Activated naive CD8-positive, alpha-beta T cell treated with anti-CD3 and anti-CD28 coated beads, Interleukin-2, amount 10 ng/mL, durations not matched to agents 7 days and 5 days (primary cell): ENCODE results near the gene TEX10. TPM values are rescaled to one million over a fixed set of nuclear protein-coding genes. Genes with fewer than 3 reads are reported as not detected.
A peak's percentile ranks its signal among the peaks of the same experiment; 100 is the strongest.
"Not testable (repeated sequence)": the region's sequence is repeated elsewhere in the genome, so short reads cannot be mapped to it uniquely, and the experiment has no call there.

Experiments
- ATAC-seq: fragments of 150-1000 bp; cut with Tn5 transposase; one replicate; pipeline ENCODE4 v1.10.0; 2021; ENCODE audit warnings: low read depth, moderate library complexity
- POLR2A ChIA-PET: fragments of 350-600 bp; sonication (Branson Sonifier 250); formaldehyde crosslinking; loops from one replicate; lab custom pipeline; 2021; ENCODE audit warnings: antibody characterized with exemption; lab: Charles Lee
- DNase-seq: peaks from one replicate; pipeline ENCODE4 v3.0.0; 2021
- H3K27ac Mint-ChIP-seq: one replicate; pipeline ENCODE4 v1.8.0; 2022; ENCODE audit warnings: mild to moderate bottlenecking, mixed read lengths
- H3K27me3 Mint-ChIP-seq: one replicate; pipeline ENCODE4 v1.8.0; 2022; ENCODE audit warnings: mild to moderate bottlenecking, moderate library complexity, mixed read lengths
- H3K36me3 Mint-ChIP-seq: one replicate; pipeline ENCODE4 v1.8.0; 2021; ENCODE audit warnings: mild to moderate bottlenecking, mixed read lengths
- H3K4me1 Mint-ChIP-seq: one replicate; pipeline ENCODE4 v1.8.0; 2021; ENCODE audit warnings: mixed read lengths
- H3K4me3 Mint-ChIP-seq: one replicate; pipeline ENCODE4 v1.8.0; 2022; ENCODE audit warnings: mild to moderate bottlenecking, moderate library complexity, mixed read lengths
- H3K9me3 Mint-ChIP-seq: one replicate; pipeline ENCODE4 v1.8.0; 2021; ENCODE audit warnings: mixed read lengths
- total RNA-seq, 2 experiments: library from RNA; stranded (reverse); gene quantifications; one replicate each; pipeline ENCODE4 v1.2.3, GENCODE V29; 2021

The TEX10 gene
- 10 to 100 TPM; 18.6 to 19.8 TPM for total RNA-seq

- ATAC-seq: peak; percentile 87
- H3K9me3 Mint-ChIP-seq: peaks cover 21% of the 10 kb centered on the region
- H3K4me1 Mint-ChIP-seq: peaks cover 41% of the 10 kb centered on the region
- H3K4me3 Mint-ChIP-seq: peak within 1 kb of the TSS; percentile 97
- H3K27ac Mint-ChIP-seq: peak within 1 kb of the TSS; percentile 86
- H3K36me3 Mint-ChIP-seq: peaks cover 23% of the 10 kb centered on the region
- POLR2A ChIA-PET: interaction anchor here (0.6 to 2.6 kb wide), 10 partner anchors 10 to 1180 kb away, joined by 3 to 10 read pairs (median 4); partner anchors contain the start of genes ERP44, INVS, MRPL50 and MSANTD3
- DNase-seq: peak; percentile 91
- H3K27me3 Mint-ChIP-seq: no peaks in the 10 kb centered on the region
Observed at GRCh38 chr9:100352727-100353505, at the start of gene TEX10. TEX10 (minus strand) TSS chr9:100352942; CDS start chr9:100349363, 3,579 bp downstream.

- H3K27ac Mint-ChIP-seq: no peak overlapping the region
- POLR2A ChIA-PET: no interaction called here
- ATAC-seq (no peak), DNase-seq (no peak)
- H3K27me3 Mint-ChIP-seq: peaks cover 19% of the 10 kb centered on the region
- no peaks in the 10 kb centered on the region for H3K36me3 Mint-ChIP-seq
- no peak overlapping the region for H3K4me3 Mint-ChIP-seq
- H3K4me1 Mint-ChIP-seq: no peaks in the 10 kb centered on the region
- no peaks in the 10 kb centered on the region for H3K9me3 Mint-ChIP-seq
Observed at GRCh38 chr9:100401042-100401441, 48.3 kb upstream of the TEX10 start.

GRCh38 chr9:100397529-100398266, 45.0 kb upstream of the TEX10 start:
- H3K4me1 Mint-ChIP-seq: peaks cover 3% of the 10 kb centered on the region
- H3K4me3 Mint-ChIP-seq: no peak overlapping the region
- H3K27ac Mint-ChIP-seq: no peak overlapping the region
- peaks cover 5% of the 10 kb centered on the region for H3K9me3 Mint-ChIP-seq
- DNase-seq: no peak
- POLR2A ChIA-PET: no interaction called here
- ATAC-seq: no peak
- H3K27me3 Mint-ChIP-seq: peaks cover 16% of the 10 kb centered on the region
- H3K36me3 Mint-ChIP-seq: no peaks in the 10 kb centered on the region

GRCh38 chr9:100396769-100397168, 44.0 kb upstream of the TEX10 start:
- Mint-ChIP-seq H3K4me3 (no peak overlapping the region), H3K27me3 (peaks cover 16% of the 10 kb centered on the region), H3K36me3 (no peaks in the 10 kb centered on the region), H3K4me1 (peaks cover 3% of the 10 kb centered on the region), H3K27ac (no peak overlapping the region), H3K9me3 (peaks cover 5% of the 10 kb centered on the region)
- ATAC-seq (no peak), DNase-seq (no peak)
- POLR2A ChIA-PET: interaction anchor here (0.7 kb wide), 1 partner anchor 191 kb away, joined by 3 read pairs; no protein-coding TSS in a partner anchor

GRCh38 chr9:100394816-100395215, 42.1 kb upstream of the TEX10 start:
- Mint-ChIP-seq H3K9me3 (peaks cover 5% of the 10 kb centered on the region), H3K27me3 (peaks cover 2% of the 10 kb centered on the region), H3K4me1 (peaks cover 3% of the 10 kb centered on the region), H3K36me3 (no peaks in the 10 kb centered on the region), H3K4me3 (no peak overlapping the region), H3K27ac (no peak overlapping the region)
- no peak for DNase-seq
- ATAC-seq: no peak
- POLR2A ChIA-PET: no interaction called here

- Mint-ChIP-seq H3K4me1 (peaks cover 3% of the 10 kb centered on the region), H3K9me3 (peaks cover 5% of the 10 kb centered on the region)
Observed at GRCh38 chr9:100394032-100394695, 41.4 kb upstream of the TEX10 start.

GRCh38 chr9:100392989-100393388, 40.2 kb upstream of the TEX10 start:
- DNase-seq, H3K36me3 Mint-ChIP-seq, H3K27me3 Mint-ChIP-seq, H3K4me3 Mint-ChIP-seq, ATAC-seq, H3K9me3 Mint-ChIP-seq, POLR2A ChIA-PET, H3K27ac Mint-ChIP-seq, H3K4me1 Mint-ChIP-seq: not testable (repeated sequence)

More at GRCh38 chr9:100394032-100394695, 41.4 kb upstream of the TEX10 start:
- no peaks in the 10 kb centered on the region for H3K36me3 Mint-ChIP-seq
- H3K27ac Mint-ChIP-seq: no peak overlapping the region
- H3K27me3 Mint-ChIP-seq: no peaks in the 10 kb centered on the region
- ATAC-seq (no peak), DNase-seq (no peak)
- POLR2A ChIA-PET: no interaction called here
- H3K4me3 Mint-ChIP-seq: no peak overlapping the region

GRCh38 chr9:100379862-100380261, 27.1 kb upstream of the TEX10 start:
- DNase-seq: no peak
- Mint-ChIP-seq H3K4me3 (no peak overlapping the region), H3K27ac (no peak overlapping the region), H3K36me3 (no peaks in the 10 kb centered on the region), H3K4me1 (no peaks in the 10 kb centered on the region), H3K9me3 (peaks cover 6% of the 10 kb centered on the region), H3K27me3 (no peaks in the 10 kb centered on the region)
- POLR2A ChIA-PET: no interaction called here
- no peak for ATAC-seq

GRCh38 chr9:100377015-100377414, 24.3 kb upstream of the TEX10 start:
- Mint-ChIP-seq H3K27me3 (peaks cover 4% of the 10 kb centered on the region), H3K4me1 (no peaks in the 10 kb centered on the region), H3K4me3 (no peak overlapping the region), H3K9me3 (no peaks in the 10 kb centered on the region), H3K27ac (no peak overlapping the region), H3K36me3 (no peaks in the 10 kb centered on the region)
- DNase-seq: no peak
- POLR2A ChIA-PET: no interaction called here
- ATAC-seq: no peak

GRCh38 chr9:100375658-100376057, 22.9 kb upstream of the TEX10 start:
- Mint-ChIP-seq H3K36me3 (no peaks in the 10 kb centered on the region), H3K4me1 (no peaks in the 10 kb centered on the region), H3K4me3 (no peak overlapping the region)

GRCh38 chr9:100372648-100373047, 19.9 kb upstream of the TEX10 start:
- Mint-ChIP-seq H3K36me3 (no peaks in the 10 kb centered on the region), H3K9me3 (peaks cover 4% of the 10 kb centered on the region), H3K27ac (no peak overlapping the region), H3K4me3 (no peak overlapping the region), H3K4me1 (no peaks in the 10 kb centered on the region), H3K27me3 (peaks cover 4% of the 10 kb centered on the region)
- DNase-seq: no peak
- POLR2A ChIA-PET: no interaction called here
- no peak for ATAC-seq

More at GRCh38 chr9:100375658-100376057, 22.9 kb upstream of the TEX10 start:
- POLR2A ChIA-PET: no interaction called here
- H3K9me3 Mint-ChIP-seq: no peaks in the 10 kb centered on the region
- DNase-seq: no peak
- no peak overlapping the region for H3K27ac Mint-ChIP-seq
- peaks cover 4% of the 10 kb centered on the region for H3K27me3 Mint-ChIP-seq
- no peak for ATAC-seq

GRCh38 chr9:100370064-100370723, 17.5 kb upstream of the TEX10 start:
- DNase-seq: no peak

GRCh38 chr9:100368672-100369071, 15.9 kb upstream of the TEX10 start:
- ATAC-seq: no peak
- peaks cover under 1% of the 10 kb centered on the region for H3K27me3 Mint-ChIP-seq
- no peak for DNase-seq
- POLR2A ChIA-PET: no interaction called here
- peaks cover 1% of the 10 kb centered on the region for H3K36me3 Mint-ChIP-seq
- H3K9me3 Mint-ChIP-seq: peaks cover 11% of the 10 kb centered on the region
- no peak overlapping the region for H3K27ac Mint-ChIP-seq
- no peaks in the 10 kb centered on the region for H3K4me1 Mint-ChIP-seq
- no peak overlapping the region for H3K4me3 Mint-ChIP-seq

More at GRCh38 chr9:100370064-100370723, 17.5 kb upstream of the TEX10 start:
- Mint-ChIP-seq H3K4me1 (no peaks in the 10 kb centered on the region), H3K4me3 (no peak overlapping the region), H3K27ac (no peak overlapping the region), H3K27me3 (peaks cover 4% of the 10 kb centered on the region), H3K9me3 (peaks cover 6% of the 10 kb centered on the region), H3K36me3 (peaks cover 1% of the 10 kb centered on the region)
- no peak for ATAC-seq
- POLR2A ChIA-PET: no interaction called here
